ENCODE data around the gene PTPRK. TPM values are rescaled to one million over a fixed set of nuclear protein-coding genes. Genes with fewer than 3 reads are reported as not detected.

The PTPRK gene
- total RNA-seq, 1 donor from 2014 or later = 18.4 TPM

GRCh38 chr6:128365520-128366160 is 154.8 kb downstream of the PTPRK start:
- peaks cover 60% of the 10 kb centered on the region for H3K4me1 ChIP-seq
- intact Hi-C loops (cut with micrococcal nuclease) = no loop called here
- H3K4me3 ChIP-seq = no peak overlapping the region
- no peak for DNase-seq
- no peaks in the 10 kb centered on the region for H3K27me3 ChIP-seq (ENCODE audit: low read depth)
- no peak overlapping the region for H3K27ac ChIP-seq (replicated peaks)
- no peak for TF ChIP-seq CTCF (IDR thresholded peaks at IDR 0.05; ENCODE audit: borderline replicate concordance)
- H3K9me3 ChIP-seq (replicated peaks) = no peaks in the 10 kb centered on the region
- no peaks in the 10 kb centered on the region for H3K36me3 ChIP-seq

GRCh38 chr6:128364766-128365519 is 155.5 kb downstream of the PTPRK start:
- no peaks in the 10 kb centered on the region for H3K36me3 ChIP-seq
- no peak for DNase-seq
- H3K27me3 ChIP-seq (ENCODE audit: low read depth) = no peaks in the 10 kb centered on the region
- TF ChIP-seq CTCF (IDR thresholded peaks at IDR 0.05; ENCODE audit: borderline replicate concordance) = no peak
- peaks cover 53% of the 10 kb centered on the region for H3K4me1 ChIP-seq
- no peak overlapping the region for H3K27ac ChIP-seq (replicated peaks)
- no peak overlapping the region for H3K4me3 ChIP-seq
- intact Hi-C loops (cut with micrococcal nuclease) = no loop called here
- no peaks in the 10 kb centered on the region for H3K9me3 ChIP-seq (replicated peaks)

- no peaks in the 10 kb centered on the region for H3K27me3 ChIP-seq (ENCODE audit: low read depth)
- no peaks in the 10 kb centered on the region for H3K9me3 ChIP-seq (replicated peaks)
- H3K4me3 ChIP-seq = no peak overlapping the region
- H3K36me3 ChIP-seq = no peaks in the 10 kb centered on the region
- TF ChIP-seq CTCF (IDR thresholded peaks at IDR 0.05; ENCODE audit: borderline replicate concordance) = no peak
- peaks cover 46% of the 10 kb centered on the region for H3K4me1 ChIP-seq
- no peak for DNase-seq
- intact Hi-C loops (cut with micrococcal nuclease) = no loop called here
- H3K27ac ChIP-seq (replicated peaks) = no peak overlapping the region
Measured at GRCh38 chr6:128363020-128363813, 157.2 kb downstream of the PTPRK start.

- H3K27ac ChIP-seq (replicated peaks) = no peak overlapping the region
- peaks cover 53% of the 10 kb centered on the region for H3K4me1 ChIP-seq
- H3K27me3 ChIP-seq (ENCODE audit: low read depth) = no peaks in the 10 kb centered on the region
Measured at GRCh38 chr6:128361378-128361777, 159.0 kb downstream of the PTPRK start.

More at GRCh38 chr6:128361378-128361777, 159.0 kb downstream of the PTPRK start:
- TF ChIP-seq CTCF (IDR thresholded peaks at IDR 0.05; ENCODE audit: borderline replicate concordance) = no peak
- Histone ChIP-seq H3K4me3 (no peak overlapping the region), H3K9me3 (replicated peaks) (no peaks in the 10 kb centered on the region), H3K36me3 (no peaks in the 10 kb centered on the region)
- intact Hi-C loops (cut with micrococcal nuclease) = no loop called here
- no peak for DNase-seq

Data from left ventricle myocardium inferior (tissue), 1 donor.